HCT116 (cell line): ENCODE measurements around the gene PDLIM5. TPM values are rescaled to one million over a fixed set of nuclear protein-coding genes. Genes with fewer than 3 reads are reported as not detected.

Experiments
- ATAC-seq: fragments of 200-7000 bp; cut with Tn5 transposase; 2 replicates; pipeline ENCODE4 v1.9.1; 2020; ENCODE audit warnings: mild to moderate bottlenecking, moderate library complexity
- BruUV-seq: library from RNA; stranded (reverse); fragments of 400-500 nt; replicated peaks from 2 replicates; lab custom pipeline; 2021; lab: Mats Ljungman, UMichigan
- CTCF ChIA-PET: fragments of 300-600 bp; sonication (Branson Sonifier 250); formaldehyde crosslinking; loops from one replicate; lab custom pipeline; 2021; ENCODE audit warnings: antibody characterized with exemption; lab: Charles Lee
- POLR2A ChIA-PET: fragments of 300-600, 350-600 bp; sonication (Branson Sonifier 250); formaldehyde crosslinking; loops from one replicate; lab custom pipeline; 2021; ENCODE audit warnings: antibody characterized with exemption; lab: Charles Lee
- RAD21 ChIA-PET, 2 experiments: fragments of 300-600 bp; sonication (Branson Sonifier 250); formaldehyde crosslinking; loops; one replicate each; lab custom pipeline; 2023; ENCODE audit warnings: low total read pairs in 2 of 2; ENCODE audit not compliant: uncharacterized antibody in 2 of 2, unreplicated experiment in 2 of 2, low non-redundant PET in 1 of 2; lab: Charles Lee
- DNase-seq: peaks from one replicate; pipeline ENCODE4 v3.0.0-alpha.2; 2010; ENCODE audit warnings: low read depth, low spot score
- H2AFZ ChIP-seq: fragments of 200-600 bp; shearing (Covaris generic), sonication (generic); 2 replicates; pipeline ENCODE4 v1.6.1; 2017; ENCODE audit warnings: low read depth, mixed run types, mixed read lengths, antibody characterized with exemption, low read length; ENCODE audit not compliant: poor library complexity, severe bottlenecking
- H3K27ac ChIP-seq: 2 replicates; pipeline ENCODE4 v1.5.1; 2012; ENCODE audit warnings: low read depth, low read length
- H3K27me3 ChIP-seq: fragments of 200-600 bp; sonication (generic); 2 replicates; pipeline ENCODE4 v1.6.1; 2016; ENCODE audit warnings: mixed run types, low read length, mixed read lengths; ENCODE audit not compliant: insufficient read depth
- H3K36me3 ChIP-seq, 2 experiments: fragments of 200-500 bp in 1 of 2; fragments of 200-600 bp in 1 of 2; sonication (Bioruptor generic) in 1 of 2; sonication (generic) in 1 of 2; 2 replicates each; pipeline versions ENCODE4 v1.5.1 to v1.6.1; 2014 to 2016; ENCODE audit warnings: low read length in 2 of 2, inconsistent platforms in 1 of 2, mixed read lengths in 1 of 2, mixed run types in 1 of 2; ENCODE audit not compliant: insufficient read depth in 2 of 2, control insufficient read depth in 1 of 2
- H3K4me1 ChIP-seq, 2 experiments: fragments of 200-600 bp in 1 of 2; sonication (generic) in 1 of 2; 2 replicates each; pipeline versions ENCODE4 v1.5.1 to v1.6.1; 2012 to 2017; ENCODE audit warnings: low read length in 2 of 2, inconsistent platforms in 1 of 2, mild to moderate bottlenecking in 1 of 2, mixed read lengths in 1 of 2, mixed run types in 1 of 2, moderate library complexity in 1 of 2; ENCODE audit not compliant: insufficient read depth in 2 of 2, control insufficient read depth in 1 of 2
- H3K4me2 ChIP-seq: fragments of 200-600 bp; sonication (generic); 2 replicates; pipeline ENCODE4 v1.6.1; 2017; ENCODE audit warnings: mixed run types, low read length, mixed read lengths
- H3K4me3 ChIP-seq, 2 experiments: fragments of 200-600 bp in 1 of 2; sonication (generic) in 1 of 2; replicated peaks in 1 of 2; 2 replicates each; pipeline ENCODE4 v1.5.1; 2011 to 2016; ENCODE audit warnings: low read length in 2 of 2, control low read depth in 1 of 2, low read depth in 1 of 2, mild to moderate bottlenecking in 1 of 2, mixed read lengths in 1 of 2, mixed run types in 1 of 2
- H3K79me2 ChIP-seq: fragments of 200-600 bp; sonication (generic); 2 replicates; pipeline ENCODE4 v1.6.1; 2017; ENCODE audit warnings: mild to moderate bottlenecking, mixed run types, low read length, moderate library complexity, mixed read lengths; ENCODE audit not compliant: insufficient read depth
- H3K9ac ChIP-seq: fragments of 200-600 bp; sonication (generic); 2 replicates; pipeline ENCODE4 v1.6.1; 2016; ENCODE audit warnings: low read length, mixed read lengths
- H3K9me2 ChIP-seq: fragments of 200-600 bp; sonication (generic), shearing (Covaris generic); 2 replicates; pipeline ENCODE4 v1.6.1; 2017; ENCODE audit warnings: mixed run types, mild to moderate bottlenecking, moderate library complexity; ENCODE audit not compliant: insufficient read depth
- H3K9me3 ChIP-seq, 2 experiments: fragments of 200-500 bp in 1 of 2; fragments of 200-600 bp in 1 of 2; sonication (Bioruptor generic) in 1 of 2; sonication (generic) in 1 of 2; 2 replicates each; pipeline ENCODE4 v1.6.1; 2014 to 2017; ENCODE audit warnings: low read length in 2 of 2, mixed read lengths in 2 of 2, inconsistent platforms in 1 of 2, low read depth in 1 of 2, mild to moderate bottlenecking in 1 of 2, mixed run types in 1 of 2, moderate library complexity in 1 of 2; ENCODE audit not compliant: control insufficient read depth in 1 of 2, insufficient read depth in 1 of 2
- H4K20me1 ChIP-seq: fragments of 200-600 bp; sonication (generic), shearing (Covaris generic); 2 replicates; pipeline ENCODE4 v1.6.1; 2017; ENCODE audit warnings: mixed run types, mild to moderate bottlenecking, moderate library complexity; ENCODE audit not compliant: insufficient read depth
- REST ChIP-seq: IDR thresholded peaks from 2 replicates; pipeline ENCODE4 v1.6.1; 2012; ENCODE audit warnings: low read depth
- TCF7L2 ChIP-seq: IDR thresholded peaks from 2 replicates; pipeline ENCODE4 v1.7.0; 2011; ENCODE audit warnings: borderline replicate concordance, inconsistent platforms; ENCODE audit not compliant: insufficient read depth, insufficient read length; ENCODE audit errors: extremely low read depth
- YY1 ChIP-seq: IDR thresholded peaks from 2 replicates; pipeline ENCODE4 v1.6.1; 2011; ENCODE audit warnings: low read length, low read depth, moderate library complexity, mild to moderate bottlenecking; ENCODE audit not compliant: insufficient replicate concordance; ENCODE audit errors: extremely low read depth
- ZFX ChIP-seq: fragments of 450-650 bp; IDR thresholded peaks from 2 replicates; pipeline ENCODE4 v1.6.1; 2017
- intact Hi-C: fragments of 100-400 bp; cut with micrococcal nuclease; formaldehyde crosslinking; loops from 2 replicates; pipeline ENCODE4 v1.10.0; 2022
- total RNA-seq: library from RNA; stranded (reverse); gene quantifications from one replicate; pipeline ENCODE4 v1.2.1, GENCODE V29; 2021; ENCODE audit not compliant: unreplicated experiment

Gene PDLIM5
- total RNA-seq, 1 experiment from 2014 or later = 130 TPM

GRCh38 chr4:94564252-94564651 is 112.5 kb downstream of the PDLIM5 start (continued):
- TF ChIP-seq YY1 (no peak), ZFX (no peak)

- Histone ChIP-seq H3K79me2 (peaks cover 12% of the 10 kb centered on the region; the same call in 1 of the 2 replicates), H3K36me3 (no peaks in the 10 kb centered on the region), H3K9me3 (no peaks in the 10 kb centered on the region), H2AFZ (no peak overlapping the region), H3K27me3 (no peaks in the 10 kb centered on the region), H3K4me3 (no peak overlapping the region), H3K9me2 (no peaks in the 10 kb centered on the region), H3K9ac (no peak overlapping the region), H3K4me2 (no peak overlapping the region), H3K4me1 (peaks cover 6 to 14% of the 10 kb centered on the region in 2 experiments; a peak in 2 of 4 replicates), H3K27ac (no peak overlapping the region), H4K20me1 (no peaks in the 10 kb centered on the region)
- intact Hi-C loops = no loop called here
- POLR2A ChIA-PET = no interaction called here
- no peak for TF ChIP-seq TCF7L2
- RAD21 ChIA-PET = no interaction called here
- DNase-seq = no peak
- no peak for ATAC-seq
- BruUV-seq = no TSS peak
- CTCF ChIA-PET = no interaction called here
Measured at GRCh38 chr4:94566420-94566819, 114.7 kb downstream of the PDLIM5 start.

- H3K79me2 ChIP-seq = peaks cover 5% of the 10 kb centered on the region; the same call in 1 of the 2 replicates
- 0 out of 4 replicates have a peak, but pooled peaks cover 3% of the 10 kb centered on the region in 2 experiments for H3K4me1 ChIP-seq
- H3K4me3 ChIP-seq = no peak overlapping the region
- ATAC-seq = no peak
- no peak for DNase-seq
- no peak overlapping the region for H3K9ac ChIP-seq
- CTCF ChIA-PET = no interaction called here
- no peaks in the 10 kb centered on the region for H3K27me3 ChIP-seq
- H3K9me3 ChIP-seq = no peaks in the 10 kb centered on the region
- intact Hi-C loops = no loop called here
- no peak for TF ChIP-seq REST
- TF ChIP-seq, all 23 proteins: peak for 0
- no TSS peak for BruUV-seq
- Histone ChIP-seq H4K20me1 (no peaks in the 10 kb centered on the region), H3K27ac (no peak overlapping the region), H3K36me3 (no peaks in the 10 kb centered on the region), H3K4me2 (no peak overlapping the region), H3K9me2 (no peaks in the 10 kb centered on the region), H2AFZ (no peak overlapping the region)
- POLR2A ChIA-PET = no interaction called here
- RAD21 ChIA-PET = no interaction called here
Measured at GRCh38 chr4:94567811-94568210, 116.1 kb downstream of the PDLIM5 start.
